GM18498 (cell line): ENCODE data around the gene KRT82.

Source experiments
- ATAC-seq: cut with Tn5 transposase; IDR thresholded peaks from one replicate; pipeline ENCODE4 v1.9.1; 2021; ENCODE audit warnings: mild to moderate bottlenecking, moderate library complexity; ENCODE audit not compliant: unreplicated experiment

The KRT82 gene

DNA sequence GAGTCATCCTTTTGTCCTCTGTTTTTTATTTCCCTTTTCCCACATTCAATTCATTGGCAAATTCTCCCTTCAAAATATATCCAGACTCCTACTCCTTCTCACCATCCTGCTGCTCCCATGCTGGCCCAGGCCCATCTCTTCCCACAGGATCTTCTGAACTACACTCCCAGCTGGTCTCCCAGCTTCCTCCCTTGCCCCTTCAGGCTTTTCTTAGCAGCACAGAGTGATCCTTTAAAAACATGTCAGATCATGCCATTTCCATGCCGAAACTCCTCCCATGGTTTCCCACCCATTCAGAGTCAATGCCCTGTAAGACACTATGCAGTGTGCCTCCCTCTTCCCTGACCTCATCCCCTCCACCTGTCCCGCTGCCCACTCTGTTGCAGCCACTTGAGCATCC lies 18.3 kb downstream of the KRT82 start:
- no peak for ATAC-seq

DNA sequence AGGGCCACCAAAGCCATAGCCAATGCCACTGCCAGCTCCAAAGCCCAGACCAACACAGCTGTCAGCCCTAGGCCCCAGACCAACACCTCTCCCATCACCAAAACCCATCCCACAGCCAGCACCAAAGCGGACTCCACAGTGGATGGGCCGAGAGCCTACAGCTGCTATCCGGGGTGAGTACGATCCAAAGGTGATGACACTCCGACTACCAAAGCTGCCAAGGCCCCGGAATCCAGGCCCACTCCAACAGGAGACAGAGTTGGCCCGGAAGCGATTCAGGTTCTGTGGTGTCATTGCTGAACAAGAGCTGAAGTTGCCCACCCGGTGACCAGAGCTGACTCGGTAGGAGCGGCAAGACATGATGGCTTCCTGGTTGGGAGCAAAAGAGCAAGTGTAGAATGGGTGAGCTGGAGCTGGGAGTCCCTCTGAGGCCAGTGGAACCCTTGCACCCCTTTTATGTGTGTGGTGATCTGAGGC lies 20.9 kb downstream of the KRT82 start, which contains the start of gene KRT84:
TSS of gene KRT84 (minus strand) at position 427 of the 477 bp plus-strand sequence. CDS start at position 360, 67 bp downstream.
- no peak for ATAC-seq

DNA sequence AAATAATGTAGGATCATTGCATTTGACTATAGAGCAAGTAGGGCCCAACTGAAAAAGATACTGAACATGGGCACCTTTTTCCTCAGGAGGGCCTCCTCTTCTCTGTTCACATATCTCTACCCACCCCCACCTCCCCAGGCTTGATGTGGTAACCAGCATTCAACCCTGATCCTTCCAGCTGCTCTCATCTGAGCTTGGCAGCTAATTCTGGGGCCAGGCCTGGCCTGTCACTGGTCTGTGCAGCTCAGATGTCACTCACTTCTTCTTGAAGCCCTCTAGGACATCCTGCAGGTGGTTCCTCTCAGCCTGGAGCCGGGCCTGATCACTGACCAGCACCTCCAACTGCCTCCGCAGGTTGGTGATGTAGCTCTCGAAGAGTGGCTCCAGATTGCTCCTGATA lies 22.8 kb downstream of the KRT82 start:
- no peak for ATAC-seq

DNA sequence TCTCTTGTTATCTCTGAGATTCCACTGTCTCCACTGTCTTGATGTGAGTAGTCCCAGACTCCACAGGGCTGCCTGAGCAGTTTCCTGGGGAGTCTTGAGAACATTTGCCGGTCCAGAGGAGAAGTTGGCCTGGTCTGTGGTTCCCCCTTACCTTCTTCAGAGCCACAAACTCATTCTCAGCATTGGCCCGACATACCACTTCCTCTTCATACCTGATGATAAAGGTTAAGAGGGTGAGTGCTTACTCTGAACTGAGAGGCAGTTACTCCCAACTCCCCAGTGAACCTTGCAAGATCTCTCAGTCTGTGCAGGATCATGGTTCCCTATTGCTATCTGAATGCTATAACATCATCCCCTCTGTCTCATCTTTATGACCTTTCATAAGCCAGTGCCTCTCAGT lies 23.3 kb downstream of the KRT82 start:
- no peak for ATAC-seq

DNA sequence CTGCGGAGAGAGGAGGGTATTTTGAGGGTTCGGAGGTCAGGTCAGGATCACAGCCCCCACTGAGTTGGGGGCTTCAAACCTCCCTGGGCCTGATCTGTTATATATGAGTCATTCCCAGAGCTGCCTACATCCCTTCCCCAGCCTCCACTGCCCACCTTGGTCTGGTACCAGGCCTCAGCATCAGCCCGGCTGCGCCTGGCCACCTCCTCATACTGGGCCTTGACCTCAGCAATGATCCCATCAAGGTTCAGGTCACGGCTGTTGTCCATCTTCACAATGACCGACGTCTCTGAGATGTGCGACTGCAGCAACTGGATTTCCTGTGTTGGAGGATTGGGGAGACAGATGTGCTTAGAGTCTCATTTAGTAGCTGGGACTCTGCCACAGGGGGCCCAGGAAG lies 24.9 kb downstream of the KRT82 start:
- no peak for ATAC-seq

DNA sequence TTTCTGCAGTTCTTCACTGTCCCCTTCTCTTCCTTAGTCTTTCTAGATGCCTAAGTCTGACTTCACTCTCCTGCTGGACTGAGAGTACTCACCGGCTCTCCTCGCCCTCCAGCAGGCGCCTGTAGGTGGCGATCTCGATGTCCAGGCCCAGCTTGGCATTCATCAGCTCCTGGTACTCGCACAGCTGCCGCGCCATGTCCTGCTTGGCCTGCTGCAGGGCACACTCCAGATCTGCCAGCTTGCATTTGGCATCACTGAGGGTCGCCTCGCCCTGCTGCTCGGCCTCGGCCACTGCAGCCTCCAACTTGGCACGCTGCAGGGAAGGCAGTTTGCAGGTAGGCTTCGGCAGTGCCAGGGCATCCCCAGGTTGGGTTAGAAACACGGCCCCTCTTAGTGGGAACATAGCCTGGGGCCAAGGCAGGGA lies 25.9 kb downstream of the KRT82 start:
- no peak for ATAC-seq

DNA sequence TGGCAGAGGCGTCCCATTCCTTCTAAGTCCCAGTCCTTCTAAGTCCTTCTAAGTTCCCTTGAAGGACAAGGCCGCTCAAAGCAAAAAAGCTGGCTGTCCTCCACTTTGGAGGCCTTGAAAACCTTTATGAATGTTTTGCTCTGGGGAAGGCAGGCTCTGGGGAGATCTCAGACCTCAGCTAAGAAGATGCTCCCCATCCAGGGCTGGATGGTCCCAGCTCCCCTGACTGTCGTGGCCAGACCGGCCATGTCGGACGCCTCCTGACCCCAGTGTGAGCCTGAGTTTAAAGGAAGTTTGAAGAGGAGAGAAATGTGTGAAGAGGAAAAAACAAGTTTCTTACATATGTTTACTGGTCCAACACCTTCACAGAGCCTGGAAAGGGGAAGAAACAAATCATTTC lies 26.6 kb downstream of the KRT82 start:
- no peak for ATAC-seq

DNA sequence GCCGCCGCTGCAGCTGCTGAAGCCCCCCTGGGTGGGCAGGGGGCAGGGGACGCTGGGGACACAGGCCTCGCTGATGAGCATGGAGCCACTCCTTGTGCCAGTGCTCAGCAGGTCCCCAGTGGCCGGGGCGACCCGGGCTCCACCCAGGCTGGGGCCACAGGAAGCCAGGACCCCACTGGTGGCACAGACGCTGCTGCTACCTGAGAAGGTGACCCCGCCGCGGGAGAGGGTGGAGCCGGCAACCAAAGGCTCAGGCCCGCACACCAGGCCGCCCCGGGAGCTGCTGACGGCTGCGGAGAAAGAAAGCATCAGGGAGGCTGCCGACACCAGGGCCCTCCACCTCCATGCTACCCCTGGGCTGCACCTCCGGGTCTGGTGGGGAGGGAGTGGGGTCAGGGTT lies 28.0 kb downstream of the KRT82 start:
- no peak for ATAC-seq

DNA sequence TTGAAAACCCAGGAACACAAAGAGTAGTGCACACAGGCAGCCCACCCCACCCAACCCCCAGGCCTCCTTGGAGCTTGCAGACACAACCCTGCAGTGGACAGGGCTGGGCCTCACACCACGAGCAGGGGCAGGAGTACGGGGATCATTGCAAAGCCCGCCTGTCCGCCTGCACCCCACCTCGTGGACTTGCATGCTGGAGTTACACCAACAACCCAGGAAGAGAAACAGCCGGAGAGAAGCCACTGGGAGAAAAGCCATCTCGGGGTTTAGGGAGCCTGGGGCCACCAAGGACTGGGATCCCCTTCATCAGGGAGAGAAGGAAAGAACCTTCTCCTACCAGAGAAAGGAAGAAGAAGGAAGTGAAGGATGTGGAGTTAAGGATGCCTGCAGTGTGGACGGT lies 28.9 kb downstream of the KRT82 start:
- no peak for ATAC-seq

DNA sequence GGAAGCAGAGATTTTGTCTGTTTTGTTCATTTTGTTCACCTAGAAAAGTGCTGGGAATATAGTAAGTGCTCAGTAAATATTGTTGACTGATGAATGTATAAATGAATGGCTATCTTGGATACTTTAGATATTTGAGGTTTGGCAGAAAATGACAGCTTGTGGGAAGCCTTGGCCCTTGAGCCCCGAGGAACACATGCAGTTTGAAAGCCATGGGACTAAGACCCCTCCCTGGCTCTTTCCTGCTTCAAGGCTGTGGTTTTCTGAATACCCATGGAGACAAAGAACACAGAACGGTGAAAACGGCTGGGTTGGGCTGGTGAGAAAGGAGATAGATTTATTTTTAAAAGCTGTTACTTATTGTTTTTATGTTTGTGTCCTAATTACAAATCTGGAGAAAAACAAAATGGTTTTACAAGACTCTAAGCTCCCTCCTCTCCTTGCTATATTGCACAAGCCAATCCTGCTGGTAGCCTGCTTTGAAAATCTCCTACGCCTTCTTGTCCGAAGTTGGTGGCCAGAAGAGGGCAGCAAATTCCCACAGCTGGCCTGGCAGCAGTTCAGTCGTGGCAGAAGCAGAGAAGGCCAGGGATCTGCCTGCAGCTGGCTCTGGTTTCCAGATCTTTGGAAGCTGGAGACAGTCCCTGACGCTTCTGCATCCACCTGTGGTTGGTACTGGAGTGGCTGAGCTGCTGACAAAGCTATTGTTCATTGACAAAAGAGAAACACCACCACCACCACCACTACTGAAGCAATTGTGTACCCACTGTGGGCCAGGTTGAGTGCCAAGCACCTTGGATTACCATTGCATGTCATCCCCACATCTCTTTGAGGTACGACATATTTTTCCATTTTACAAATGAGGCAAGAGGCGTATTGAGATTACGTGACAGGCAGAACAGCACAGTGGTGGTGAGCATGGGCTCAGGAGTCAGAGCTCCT lies 33.6 kb downstream of the KRT82 start:
- no peak for ATAC-seq

DNA sequence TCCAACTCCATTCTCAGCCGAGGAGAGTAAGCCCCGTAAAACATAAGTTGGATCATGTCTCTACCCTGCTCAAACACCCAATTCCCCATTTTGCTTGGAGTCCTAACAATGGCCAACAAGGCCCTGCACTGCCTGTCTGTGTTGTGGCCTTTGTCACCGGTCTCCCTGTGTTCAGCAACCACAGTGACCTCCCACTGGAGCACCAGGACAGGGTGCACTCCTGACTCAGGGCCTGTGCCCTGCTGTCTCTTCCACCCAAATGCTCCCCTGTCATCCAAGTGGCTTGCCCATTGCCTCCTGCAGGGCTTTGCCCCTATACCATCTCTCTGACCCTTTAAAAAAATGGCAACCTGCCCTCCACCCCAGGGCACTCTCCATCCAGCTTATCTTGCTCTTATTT lies 34.4 kb downstream of the KRT82 start:
- ATAC-seq, result no peak

DNA sequence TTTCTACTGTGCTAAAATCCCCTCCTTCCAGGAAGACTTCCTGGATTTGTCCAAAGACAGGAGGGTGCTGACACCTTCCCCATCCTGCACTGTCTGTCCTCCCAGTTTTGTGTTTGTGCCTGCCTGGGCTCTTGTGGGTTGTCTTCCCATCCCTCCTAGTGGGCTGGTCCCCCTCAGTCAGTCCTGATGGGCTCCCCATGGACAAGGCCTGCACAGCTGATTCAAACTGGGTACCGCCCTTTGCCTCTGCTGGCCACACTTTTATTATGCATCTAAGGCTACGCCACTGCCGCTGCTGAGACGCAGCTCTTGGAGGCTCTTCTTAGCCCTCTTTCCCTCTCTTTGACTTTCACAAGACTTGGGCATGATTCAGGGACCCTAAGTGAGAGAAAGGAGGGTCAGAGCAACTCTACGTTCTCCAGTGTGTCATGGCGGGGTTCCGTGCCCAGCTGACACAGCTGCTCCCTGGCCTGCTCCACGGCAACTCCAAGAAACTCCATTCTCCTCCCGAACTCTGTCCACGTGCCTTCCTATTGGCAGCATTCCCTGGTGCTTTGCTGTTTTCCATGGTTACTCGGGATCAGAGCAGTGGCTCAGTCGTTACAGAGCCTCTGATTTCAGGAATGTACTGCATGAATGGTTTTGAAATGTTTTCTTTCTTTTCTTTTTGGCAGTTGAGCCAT lies 35.1 kb downstream of the KRT82 start:
- ATAC-seq, result no peak

DNA sequence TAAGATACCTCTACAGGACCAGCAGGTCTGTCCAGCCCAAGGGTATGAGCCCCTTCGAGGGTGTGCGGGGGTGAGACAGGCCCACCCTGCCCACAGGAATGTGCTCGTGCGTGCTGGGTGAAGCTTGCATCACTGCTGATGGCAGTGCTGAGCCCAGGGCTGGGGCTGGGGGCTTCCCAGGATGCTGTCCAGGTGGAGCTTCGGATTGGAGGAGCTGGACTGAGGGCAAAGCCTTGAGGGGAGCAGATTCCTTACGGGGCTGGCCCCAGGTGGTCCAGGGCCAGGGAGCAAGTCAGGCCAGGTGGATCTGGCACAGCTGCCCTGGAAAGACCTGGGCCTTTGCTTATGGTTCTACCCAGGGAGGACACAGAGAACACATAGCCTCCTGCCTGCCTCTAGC lies 36.3 kb downstream of the KRT82 start:
- ATAC-seq, result no peak

DNA sequence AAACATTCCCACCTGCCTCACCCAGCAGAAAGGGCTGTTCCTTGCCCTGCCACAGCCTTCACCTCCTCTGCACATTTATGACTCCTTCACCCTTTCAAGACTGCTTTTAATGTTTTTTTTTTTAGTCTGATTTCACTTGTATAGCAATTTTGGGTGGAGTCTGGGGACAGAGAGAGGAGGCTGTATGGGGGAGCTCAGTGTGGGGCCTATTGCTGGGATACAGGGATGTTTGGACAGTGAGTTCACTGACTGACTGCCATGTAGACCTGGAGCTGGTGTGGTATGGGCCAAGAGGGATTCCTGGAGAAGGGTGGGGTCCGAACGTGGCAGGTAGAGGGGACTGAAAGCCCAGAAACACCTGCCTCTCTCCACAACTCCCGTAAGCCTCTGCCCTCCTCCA lies 36.9 kb downstream of the KRT82 start:
- no peak for ATAC-seq

DNA sequence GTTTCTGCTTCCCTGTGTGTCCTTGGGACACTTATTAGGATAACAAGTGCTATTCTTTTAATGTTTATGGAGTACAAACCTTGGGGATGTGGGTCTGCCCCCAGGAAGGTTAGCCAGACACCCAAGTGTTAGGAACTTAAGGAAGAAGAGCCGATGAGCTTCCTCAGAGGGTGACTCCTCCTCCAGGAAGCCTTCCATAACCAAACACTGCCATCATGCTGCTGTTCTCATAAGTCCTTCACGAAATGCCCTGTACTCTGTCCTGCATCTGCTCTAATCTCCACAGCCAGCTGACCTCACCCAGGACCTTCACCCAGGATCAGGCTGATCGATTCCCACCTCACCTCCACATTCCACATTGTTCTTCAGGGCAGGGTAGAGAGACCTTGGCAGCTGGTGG lies 37.6 kb downstream of the KRT82 start:
- ATAC-seq, result no peak

DNA sequence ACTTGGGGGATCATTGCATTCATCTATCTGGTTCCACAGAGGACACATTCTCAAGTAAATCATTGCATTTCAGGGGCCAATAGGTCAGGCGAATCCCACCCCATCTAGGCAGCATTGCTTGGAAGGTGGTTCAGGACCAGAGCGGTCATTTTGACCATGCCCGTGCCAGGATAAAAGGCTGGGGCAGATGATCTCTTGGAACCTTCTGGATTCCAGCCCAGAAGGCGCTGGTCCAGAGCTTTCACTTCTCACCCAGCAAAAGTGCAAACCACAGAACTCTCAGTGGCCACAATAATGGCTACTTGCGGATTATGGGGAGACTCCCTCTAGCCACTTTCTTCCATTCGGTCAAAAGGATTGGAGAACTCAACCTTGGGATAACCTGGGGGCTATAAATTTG lies 38.3 kb downstream of the KRT82 start:
- no peak for ATAC-seq

DNA sequence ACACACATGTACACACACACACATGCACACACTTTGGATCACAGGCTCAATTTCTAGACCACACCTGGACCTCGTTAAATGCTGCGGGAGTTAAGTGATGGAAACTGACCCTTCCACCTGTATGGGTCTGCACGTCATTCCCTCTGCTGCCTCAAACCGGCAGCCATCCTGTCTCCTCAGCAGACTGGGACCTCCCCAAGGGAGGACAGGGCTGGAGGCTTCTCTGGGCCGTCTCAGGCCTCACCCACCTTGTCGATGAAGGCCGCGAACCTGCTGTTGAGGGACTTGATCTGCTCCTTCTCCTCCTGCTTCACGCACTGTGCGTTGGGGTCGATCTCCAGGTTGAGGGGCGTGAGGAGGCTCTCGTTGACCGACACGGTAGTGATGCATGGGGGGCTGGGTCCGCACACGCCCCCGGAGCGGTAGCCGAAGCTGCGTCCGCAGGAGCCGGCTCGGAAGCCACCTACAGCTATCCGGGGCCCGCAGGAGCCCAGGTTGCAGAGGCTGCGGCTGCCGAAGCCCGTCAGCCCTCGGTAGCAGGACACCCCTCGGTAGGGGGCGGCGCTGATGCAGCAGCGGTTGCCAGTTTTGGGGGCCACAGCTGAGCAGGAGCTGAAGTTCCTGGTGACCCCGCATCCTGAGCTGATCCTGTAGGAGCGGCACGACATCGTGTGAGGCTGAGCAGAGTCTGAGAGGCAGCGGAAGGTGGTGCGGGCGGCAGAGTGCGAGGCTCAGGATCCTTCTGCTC lies 39.2 kb downstream of the KRT82 start, which contains the start of gene KRT85:
TSS of gene KRT85 (minus strand) at position 744 of the 748 bp plus-strand sequence. CDS start at position 668, 76 bp downstream.
- no peak for ATAC-seq

DNA sequence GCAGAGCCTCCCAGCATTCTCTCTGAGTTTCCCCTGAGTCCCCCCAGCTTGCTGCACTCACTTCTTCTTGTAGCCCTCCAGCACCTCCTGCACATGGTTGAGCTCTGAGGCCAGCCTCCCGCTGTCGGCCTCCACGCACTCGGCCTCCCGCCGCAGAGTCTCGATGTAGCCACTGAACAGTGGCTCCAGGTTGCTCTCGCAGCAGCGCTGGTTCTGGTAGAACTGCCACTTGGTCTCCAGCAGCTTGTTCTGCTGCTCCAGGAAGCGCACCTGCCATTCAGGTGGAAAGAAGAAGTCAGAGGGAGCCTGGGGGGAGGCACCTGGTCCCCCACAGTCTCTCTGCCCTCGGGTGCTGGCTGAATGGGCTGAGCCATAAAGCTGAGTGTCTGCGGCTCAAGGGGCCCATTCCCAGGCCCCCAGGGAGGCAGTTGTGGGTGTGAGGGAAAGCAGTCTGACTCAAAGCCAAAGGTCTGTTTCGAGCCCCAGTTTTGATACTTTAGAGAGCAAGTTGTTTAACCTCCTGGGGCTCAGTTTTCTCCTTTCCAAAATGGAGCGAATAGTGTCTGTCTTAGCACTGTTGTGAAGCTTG lies 41.1 kb downstream of the KRT82 start:
- no peak for ATAC-seq

DNA sequence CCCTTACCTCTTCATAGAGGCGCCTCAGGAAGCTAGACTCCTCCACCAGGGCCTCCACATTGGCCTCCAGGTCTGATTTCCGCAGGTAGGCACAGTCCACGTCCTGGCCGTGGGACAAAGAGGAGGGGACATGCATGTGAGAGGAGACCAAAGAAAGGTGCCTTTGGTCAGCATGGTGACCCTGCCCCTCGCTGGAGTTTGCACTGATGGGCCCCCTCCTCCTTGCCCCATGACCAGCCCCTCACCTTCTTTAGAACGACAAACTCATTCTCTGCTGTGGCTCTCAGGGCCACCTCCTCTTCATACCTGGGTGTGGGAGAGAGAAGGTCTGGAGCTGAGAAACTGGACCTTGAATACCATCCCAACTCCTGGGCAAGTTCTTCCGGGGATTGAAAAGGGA lies 42.1 kb downstream of the KRT82 start:
- no peak for ATAC-seq

DNA sequence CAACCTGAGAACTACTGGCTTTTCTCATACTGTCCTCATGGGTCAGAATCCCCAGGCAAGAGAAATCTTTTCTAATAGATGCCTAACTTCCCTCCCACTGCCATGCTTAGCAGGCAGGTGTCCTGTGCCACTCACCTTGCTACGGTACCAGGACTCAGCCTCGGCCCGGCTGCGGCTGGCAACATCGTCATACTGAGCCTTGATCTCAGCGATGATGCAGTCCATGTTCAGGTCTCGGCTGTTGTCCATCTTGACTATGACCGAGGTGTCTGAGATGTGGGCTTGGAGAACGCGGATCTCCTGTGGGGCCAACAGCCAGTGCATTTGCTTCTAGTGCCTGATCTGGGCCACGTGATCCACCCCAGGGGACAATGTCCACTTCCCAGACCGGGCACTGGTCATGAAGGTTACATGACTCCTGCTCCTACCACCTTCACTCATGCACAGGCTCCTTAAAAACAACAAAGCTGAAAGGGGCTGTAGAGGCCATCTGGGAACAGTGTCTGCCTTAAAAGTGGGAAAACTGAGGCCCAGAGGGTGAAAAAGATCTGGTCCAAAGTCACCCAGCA lies 42.9 kb downstream of the KRT82 start:
- ATAC-seq, result no peak
